Activated naive CD4-positive, alpha-beta T cell treated with anti-CD3 and anti-CD28 coated beads, Interleukin-2, amount 50 U/mL, for 24 hours (primary cell): ENCODE data around the gene LRRN2.
"Not testable (repeated sequence)": the region's sequence is repeated elsewhere in the genome, so short reads cannot be mapped to it uniquely, and the experiment has no call there.

Experiments
- H3K27ac Mint-ChIP-seq: one replicate; pipeline ENCODE4 v1.8.0; 2021; ENCODE audit warnings: mild to moderate bottlenecking, mixed read lengths
- H3K27me3 Mint-ChIP-seq: one replicate; pipeline ENCODE4 v1.8.0; 2021; ENCODE audit warnings: mixed read lengths
- H3K36me3 Mint-ChIP-seq: one replicate; pipeline ENCODE4 v1.8.0; 2021; ENCODE audit warnings: mixed read lengths
- H3K4me1 Mint-ChIP-seq: one replicate; pipeline ENCODE4 v1.8.0; 2021; ENCODE audit warnings: mixed read lengths
- H3K4me3 Mint-ChIP-seq: one replicate; pipeline ENCODE4 v1.8.0; 2021; ENCODE audit warnings: mild to moderate bottlenecking, mixed read lengths
- H3K9me3 Mint-ChIP-seq: one replicate; pipeline ENCODE4 v1.8.0; 2021; ENCODE audit warnings: mixed read lengths

Gene LRRN2

GRCh38 chr1:204685236-204686006 lies at the start of gene LRRN2:
TSS of gene LRRN2 (minus strand) at chr1:204685738. CDS start at chr1:204619992, 65,746 bp downstream.
- H3K9me3 Mint-ChIP-seq = no peaks in the 10 kb centered on the region
- H3K27me3 Mint-ChIP-seq = peaks cover 17% of the 10 kb centered on the region
- no peaks in the 10 kb centered on the region for H3K36me3 Mint-ChIP-seq
- H3K4me1 Mint-ChIP-seq = peaks cover 10% of the 10 kb centered on the region
- no peak within 1 kb of the TSS for H3K27ac Mint-ChIP-seq
- H3K4me3 Mint-ChIP-seq = peak within 1 kb of the TSS; percentile 44

GRCh38 chr1:204735042-204735441 lies 49.5 kb upstream of the LRRN2 start:
- peaks cover 9% of the 10 kb centered on the region for H3K9me3 Mint-ChIP-seq
- no peaks in the 10 kb centered on the region for H3K4me1 Mint-ChIP-seq
- no peak overlapping the region for H3K4me3 Mint-ChIP-seq
- H3K27me3 Mint-ChIP-seq = peaks cover 9% of the 10 kb centered on the region
- no peak overlapping the region for H3K27ac Mint-ChIP-seq
- peaks cover 2% of the 10 kb centered on the region for H3K36me3 Mint-ChIP-seq

GRCh38 chr1:204733869-204734596 lies 48.5 kb upstream of the LRRN2 start:
- H3K27ac Mint-ChIP-seq = no peak overlapping the region
- H3K4me1 Mint-ChIP-seq = no peaks in the 10 kb centered on the region
- H3K9me3 Mint-ChIP-seq = peaks cover 9% of the 10 kb centered on the region
- no peak overlapping the region for H3K4me3 Mint-ChIP-seq
- peaks cover 2% of the 10 kb centered on the region for H3K36me3 Mint-ChIP-seq
- H3K27me3 Mint-ChIP-seq = peaks cover 6% of the 10 kb centered on the region

GRCh38 chr1:204733289-204733688 lies 47.8 kb upstream of the LRRN2 start:
- no peaks in the 10 kb centered on the region for H3K4me1 Mint-ChIP-seq
- no peak overlapping the region for H3K27ac Mint-ChIP-seq
- H3K27me3 Mint-ChIP-seq = peaks cover 4% of the 10 kb centered on the region
- H3K4me3 Mint-ChIP-seq = no peak overlapping the region
- peaks cover 6% of the 10 kb centered on the region for H3K9me3 Mint-ChIP-seq
- H3K36me3 Mint-ChIP-seq = peaks cover under 1% of the 10 kb centered on the region

GRCh38 chr1:204731985-204732575 lies 46.5 kb upstream of the LRRN2 start:
- Mint-ChIP-seq H3K4me1 (no peaks in the 10 kb centered on the region), H3K36me3 (no peaks in the 10 kb centered on the region), H3K4me3 (no peak overlapping the region), H3K27me3 (peaks cover 3% of the 10 kb centered on the region), H3K9me3 (peaks cover 4% of the 10 kb centered on the region), H3K27ac (no peak overlapping the region)

- H3K27ac Mint-ChIP-seq = no peak overlapping the region
- H3K27me3 Mint-ChIP-seq = peaks cover 3% of the 10 kb centered on the region
- no peak overlapping the region for H3K4me3 Mint-ChIP-seq
- H3K4me1 Mint-ChIP-seq = no peaks in the 10 kb centered on the region
- no peaks in the 10 kb centered on the region for H3K9me3 Mint-ChIP-seq
- no peaks in the 10 kb centered on the region for H3K36me3 Mint-ChIP-seq
Observed at GRCh38 chr1:204731509-204731908, 46.0 kb upstream of the LRRN2 start.

- no peak overlapping the region for H3K27ac Mint-ChIP-seq
Observed at GRCh38 chr1:204730826-204731459, 45.4 kb upstream of the LRRN2 start.

GRCh38 chr1:204729516-204729915 lies 44.0 kb upstream of the LRRN2 start:
- H3K4me1 Mint-ChIP-seq = no peaks in the 10 kb centered on the region
- H3K4me3 Mint-ChIP-seq = no peak overlapping the region
- H3K36me3 Mint-ChIP-seq = no peaks in the 10 kb centered on the region
- H3K27me3 Mint-ChIP-seq = peaks cover 3% of the 10 kb centered on the region
- no peak overlapping the region for H3K27ac Mint-ChIP-seq
- no peaks in the 10 kb centered on the region for H3K9me3 Mint-ChIP-seq

More at GRCh38 chr1:204730826-204731459, 45.4 kb upstream of the LRRN2 start:
- Mint-ChIP-seq H3K9me3 (no peaks in the 10 kb centered on the region), H3K4me3 (no peak overlapping the region), H3K36me3 (no peaks in the 10 kb centered on the region), H3K4me1 (no peaks in the 10 kb centered on the region), H3K27me3 (peaks cover 3% of the 10 kb centered on the region)

- Mint-ChIP-seq H3K9me3 (no peaks in the 10 kb centered on the region), H3K36me3 (no peaks in the 10 kb centered on the region), H3K27ac (no peak overlapping the region), H3K4me1 (no peaks in the 10 kb centered on the region), H3K27me3 (peaks cover 3% of the 10 kb centered on the region), H3K4me3 (no peak overlapping the region)
Observed at GRCh38 chr1:204728456-204728855, 42.9 kb upstream of the LRRN2 start.

GRCh38 chr1:204728045-204728444 lies 42.5 kb upstream of the LRRN2 start:
- Mint-ChIP-seq H3K36me3 (no peaks in the 10 kb centered on the region), H3K4me1 (no peaks in the 10 kb centered on the region), H3K27ac (no peak overlapping the region), H3K27me3 (peaks cover 3% of the 10 kb centered on the region), H3K4me3 (no peak overlapping the region), H3K9me3 (no peaks in the 10 kb centered on the region)

GRCh38 chr1:204727438-204727837 lies 41.9 kb upstream of the LRRN2 start:
- not testable (repeated sequence) for H3K27me3 Mint-ChIP-seq

GRCh38 chr1:204726478-204726877 lies 40.9 kb upstream of the LRRN2 start:
- Mint-ChIP-seq H3K4me1 (no peaks in the 10 kb centered on the region), H3K36me3 (no peaks in the 10 kb centered on the region), H3K4me3 (no peak overlapping the region), H3K27me3 (peaks cover 3% of the 10 kb centered on the region), H3K27ac (no peak overlapping the region), H3K9me3 (no peaks in the 10 kb centered on the region)

More at GRCh38 chr1:204727438-204727837, 41.9 kb upstream of the LRRN2 start:
- H3K4me1 Mint-ChIP-seq, H3K36me3 Mint-ChIP-seq, H3K27ac Mint-ChIP-seq, H3K4me3 Mint-ChIP-seq, H3K9me3 Mint-ChIP-seq: not testable (repeated sequence)

- Mint-ChIP-seq H3K9me3 (no peaks in the 10 kb centered on the region), H3K27me3 (peaks cover 3% of the 10 kb centered on the region), H3K27ac (no peak overlapping the region), H3K4me1 (no peaks in the 10 kb centered on the region), H3K4me3 (no peak overlapping the region), H3K36me3 (no peaks in the 10 kb centered on the region)
Observed at GRCh38 chr1:204725821-204726448, 40.4 kb upstream of the LRRN2 start.

GRCh38 chr1:204723131-204723787 lies 37.7 kb upstream of the LRRN2 start:
- no peaks in the 10 kb centered on the region for H3K36me3 Mint-ChIP-seq
- no peaks in the 10 kb centered on the region for H3K9me3 Mint-ChIP-seq
- no peaks in the 10 kb centered on the region for H3K4me1 Mint-ChIP-seq
- H3K4me3 Mint-ChIP-seq = no peak overlapping the region
- no peak overlapping the region for H3K27ac Mint-ChIP-seq
- no peaks in the 10 kb centered on the region for H3K27me3 Mint-ChIP-seq
